Stimulated activated naive B cell treated with anti-CD40 and anti-IgM and Interleukin-4, amounts not matched to agents 10 μg/mL and 1 μg/mL and 100 μg/mL, for 72 hours (primary cell): ENCODE data around the gene CFAP45.
A peak's percentile ranks its signal among the peaks of the same experiment; 100 is the strongest.

Experiments
- ATAC-seq, 2 donors: fragments of 150-1000 bp; cut with Tn5 transposase; replicated peaks; 2 replicates each; pipeline ENCODE4 v1.10.0; 2021; ENCODE audit warnings: moderate library complexity in 1 of 2
- DNase-seq: peaks from one replicate; pipeline ENCODE4 v3.0.0; 2021
- H3K27ac Mint-ChIP-seq: one replicate; pipeline ENCODE4 v1.8.0; 2022; ENCODE audit warnings: mild to moderate bottlenecking, mixed read lengths
- H3K27me3 Mint-ChIP-seq, 2 donors: one replicate each; pipeline ENCODE4 v1.8.0; 2022; ENCODE audit warnings: mixed read lengths in 2 of 2
- H3K36me3 Mint-ChIP-seq, 2 donors: one replicate each; pipeline ENCODE4 v1.8.0; 2022; ENCODE audit warnings: mixed read lengths in 2 of 2, mild to moderate bottlenecking in 1 of 2
- H3K4me1 Mint-ChIP-seq, 2 donors: one replicate each; pipeline ENCODE4 v1.8.0; 2022; ENCODE audit warnings: mixed read lengths in 2 of 2, mild to moderate bottlenecking in 1 of 2
- H3K4me3 Mint-ChIP-seq, 2 donors: one replicate each; pipeline ENCODE4 v1.8.0; 2022; ENCODE audit warnings: mild to moderate bottlenecking in 2 of 2, mixed read lengths in 2 of 2, moderate library complexity in 1 of 2
- H3K9me3 Mint-ChIP-seq, 2 donors: one replicate each; pipeline ENCODE4 v1.8.0; 2022; ENCODE audit warnings: mixed read lengths in 2 of 2, mild to moderate bottlenecking in 1 of 2

CFAP45 gene

DNA sequence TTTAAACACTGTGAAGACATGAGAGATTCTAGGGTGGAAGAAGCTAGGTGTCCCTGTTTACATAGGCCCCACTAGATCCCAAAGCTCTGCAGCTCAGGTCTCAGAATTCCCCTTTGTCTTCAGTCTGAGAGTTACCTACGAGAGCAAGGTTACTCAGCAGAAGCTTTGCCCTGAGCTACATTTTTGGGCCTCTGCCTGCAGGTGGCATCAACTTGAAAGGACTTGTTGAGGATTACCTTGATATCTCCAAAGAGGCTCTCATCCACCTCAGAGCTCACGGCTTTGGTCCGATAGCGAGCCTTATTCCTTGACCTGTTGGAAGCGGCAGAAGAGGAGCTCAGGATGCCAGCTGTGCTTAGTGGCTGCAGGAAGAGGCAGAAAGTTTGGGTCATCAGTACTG, 7.0 kb downstream of the CFAP45 start:
- H3K4me1 Mint-ChIP-seq: peaks cover 15 to 28% of the 10 kb centered on the region in 2 donors
- no peak for DNase-seq
- no peak overlapping the region for H3K27ac Mint-ChIP-seq
- no peak overlapping the region for H3K4me3 Mint-ChIP-seq
- H3K36me3 Mint-ChIP-seq: no peaks in the 10 kb centered on the region
- peaks cover 0 to 6% of the 10 kb centered on the region in 2 donors for H3K27me3 Mint-ChIP-seq
- no peak for ATAC-seq
- no peaks in the 10 kb centered on the region for H3K9me3 Mint-ChIP-seq

DNA sequence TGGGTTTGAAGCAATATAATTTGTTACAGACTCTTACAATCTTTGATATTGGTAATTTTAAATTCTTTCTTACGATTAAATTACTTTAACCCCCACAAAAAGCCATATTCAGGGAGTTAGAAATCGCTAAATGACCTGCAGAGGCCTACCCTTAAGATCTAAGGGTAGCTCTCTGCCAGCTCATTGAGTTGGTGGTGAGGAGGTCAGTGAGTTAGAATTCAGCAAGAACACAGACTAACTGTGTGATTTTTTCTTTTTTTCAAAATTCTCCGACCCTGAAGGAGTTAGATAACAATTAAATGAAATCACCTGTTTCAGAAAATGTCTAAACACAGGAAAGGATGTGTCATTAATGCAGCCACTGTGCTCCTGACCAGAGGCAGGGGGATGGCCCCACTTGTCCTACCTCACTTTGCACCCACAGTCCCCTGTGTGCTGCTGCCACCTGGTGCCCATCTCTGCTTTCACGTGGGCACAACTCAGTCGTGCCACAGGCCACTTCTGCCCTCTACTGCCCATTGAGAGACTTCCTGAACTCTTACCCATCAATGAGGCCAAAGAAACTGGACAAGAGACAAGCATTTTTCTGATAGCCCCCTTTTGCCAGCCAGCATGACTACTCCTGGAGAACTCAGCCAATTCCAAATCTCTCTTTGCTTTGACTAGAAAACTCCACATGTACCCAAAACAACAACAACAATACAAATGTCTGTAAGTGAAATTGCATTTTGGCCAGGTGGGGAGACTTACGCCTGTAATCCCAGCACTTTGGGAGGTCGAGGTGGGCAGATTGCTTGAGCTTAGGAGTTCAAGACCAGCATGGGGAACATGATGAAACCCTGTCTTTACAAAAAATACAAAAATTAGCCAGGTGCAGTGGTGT, 8.4 kb downstream of the CFAP45 start:
- Mint-ChIP-seq H3K36me3 (no peaks in the 10 kb centered on the region), H3K4me1 (peaks cover 15 to 33% of the 10 kb centered on the region in 2 donors), H3K4me3 (no peak overlapping the region), H3K27me3 (peaks cover 0 to 6% of the 10 kb centered on the region in 2 donors), H3K9me3 (no peaks in the 10 kb centered on the region), H3K27ac (no peak overlapping the region)
- DNase-seq: peak; percentile 74
- ATAC-seq: peak; percentile 77 to 82

DNA sequence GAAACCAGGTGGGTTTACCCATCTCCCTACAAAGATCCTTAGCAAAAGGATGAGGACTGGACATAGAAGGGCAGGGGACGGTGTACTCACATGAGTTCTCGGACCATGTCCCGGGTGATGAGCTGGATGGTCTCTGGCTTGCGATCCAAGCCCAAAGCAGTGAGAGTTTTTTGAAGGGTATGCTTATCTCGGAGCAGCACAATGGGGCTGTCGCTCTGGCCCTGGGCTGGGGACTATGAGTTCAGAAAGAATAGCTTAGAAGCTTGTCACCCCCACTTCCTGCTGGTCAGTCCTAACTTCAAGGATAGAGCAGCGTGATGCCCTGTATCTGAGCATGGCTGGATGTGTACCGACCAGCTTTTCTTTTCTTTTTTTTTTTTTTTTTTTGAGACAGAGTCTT, 9.6 kb downstream of the CFAP45 start:
- DNase-seq (no peak), ATAC-seq (no peak)
- Mint-ChIP-seq H3K27me3 (no peaks in the 10 kb centered on the region), H3K9me3 (no peaks in the 10 kb centered on the region), H3K27ac (no peak overlapping the region), H3K4me1 (peaks cover 15 to 33% of the 10 kb centered on the region in 2 donors), H3K4me3 (no peak overlapping the region), H3K36me3 (peaks cover 0 to 3% of the 10 kb centered on the region in 2 donors)

DNA sequence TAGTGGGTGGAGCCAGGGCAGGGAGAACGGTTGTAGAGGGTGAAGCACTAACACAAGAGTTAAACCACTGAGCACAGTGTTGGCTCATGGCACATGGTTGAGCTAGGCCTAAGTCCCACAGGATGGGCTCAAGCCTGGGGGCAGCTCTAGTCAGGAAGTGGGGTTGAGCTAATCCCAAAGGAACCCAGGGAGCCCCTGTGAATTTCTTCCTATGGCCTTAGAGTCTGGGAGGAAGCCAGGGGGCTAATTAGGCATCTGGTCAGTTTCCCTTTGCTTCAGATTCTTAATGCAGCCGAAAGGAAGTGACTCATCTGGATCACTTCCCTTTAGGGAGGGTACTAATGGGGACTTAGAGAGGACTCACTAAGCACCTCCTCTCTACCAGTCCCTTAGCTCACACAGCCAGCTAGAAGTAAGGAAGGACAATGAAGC, 10.1 kb downstream of the CFAP45 start:
- DNase-seq (peak; percentile 44), ATAC-seq (peak; percentile 92 to 97)
- Mint-ChIP-seq H3K4me1 (peaks cover 15 to 33% of the 10 kb centered on the region in 2 donors), H3K9me3 (no peaks in the 10 kb centered on the region), H3K27ac (peak overlapping the region; percentile 42), H3K4me3 (peak overlapping the region in 1 of 2 donors; percentile 2), H3K27me3 (no peaks in the 10 kb centered on the region), H3K36me3 (peaks cover 0 to 3% of the 10 kb centered on the region in 2 donors)

DNA sequence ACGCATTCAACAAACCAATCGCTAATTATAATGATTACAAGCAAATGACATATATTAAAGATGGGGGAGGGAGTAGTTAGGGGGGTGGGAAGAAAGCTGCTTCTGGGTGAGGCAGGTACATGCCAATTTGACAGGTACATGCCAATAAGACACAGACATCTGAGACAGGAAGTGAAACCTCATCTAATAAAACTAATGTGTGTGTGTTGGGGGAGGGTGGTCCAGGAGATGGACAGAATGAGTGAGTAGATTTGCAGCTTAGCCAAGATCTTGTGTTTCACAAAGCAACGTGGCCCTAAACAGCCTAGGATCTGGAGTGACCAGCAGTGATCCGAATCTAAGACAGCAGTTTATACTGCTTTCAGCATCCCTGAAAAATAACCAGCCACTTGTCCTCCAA, 10.8 kb downstream of the CFAP45 start:
- ATAC-seq: peak; percentile 45 to 46
- Mint-ChIP-seq H3K27me3 (no peaks in the 10 kb centered on the region), H3K27ac (no peak overlapping the region), H3K4me1 (peaks cover 15 to 33% of the 10 kb centered on the region in 2 donors), H3K9me3 (no peaks in the 10 kb centered on the region), H3K4me3 (no peak overlapping the region), H3K36me3 (peaks cover 4 to 9% of the 10 kb centered on the region in 2 donors)
- no peak for DNase-seq

DNA sequence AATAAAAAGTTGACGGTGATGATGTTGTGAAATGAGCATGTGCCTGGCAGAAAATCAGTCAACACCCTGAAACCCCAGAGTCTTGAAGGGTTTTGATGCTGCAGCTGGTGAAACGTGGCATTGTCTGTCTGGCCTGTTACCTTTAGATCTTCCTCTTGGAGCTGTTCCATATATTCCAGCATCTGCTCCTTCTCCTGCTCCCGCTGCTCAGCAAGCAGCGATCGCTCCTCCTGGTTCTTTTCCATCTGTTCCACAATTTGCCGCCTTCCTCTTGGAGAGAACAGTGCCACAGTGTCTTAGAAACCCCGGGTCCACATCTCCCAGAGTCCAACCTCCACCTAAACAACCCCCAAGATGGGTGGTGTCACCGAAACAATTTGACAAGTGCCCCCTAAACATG, 15.7 kb downstream of the CFAP45 start:
- ATAC-seq (no peak), DNase-seq (no peak)
- H3K4me1 Mint-ChIP-seq: peaks cover 2 to 12% of the 10 kb centered on the region in 2 donors
- no peaks in the 10 kb centered on the region for H3K9me3 Mint-ChIP-seq
- no peak overlapping the region for H3K4me3 Mint-ChIP-seq
- no peak overlapping the region for H3K27ac Mint-ChIP-seq
- peaks cover 4 to 9% of the 10 kb centered on the region in 2 donors for H3K36me3 Mint-ChIP-seq
- H3K27me3 Mint-ChIP-seq: no peaks in the 10 kb centered on the region

DNA sequence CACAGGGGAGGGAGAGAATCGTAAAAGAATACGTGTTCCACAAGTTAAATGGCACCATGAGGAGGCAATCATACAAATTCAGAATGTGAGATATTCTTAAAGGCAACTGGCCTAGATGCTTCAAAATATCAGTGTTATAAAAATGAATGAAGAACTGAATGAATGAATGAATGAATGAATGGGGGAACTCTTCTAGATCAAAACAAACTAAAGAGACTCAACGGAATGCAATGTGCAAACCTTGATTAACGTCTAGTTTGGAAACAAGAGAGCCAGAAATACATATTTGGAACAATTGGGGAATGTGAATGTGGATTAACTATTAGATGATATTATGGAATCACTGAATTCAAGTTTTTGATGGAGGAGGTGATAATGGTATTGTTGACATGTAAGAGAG, 16.8 kb downstream of the CFAP45 start:
- ATAC-seq (no peak), DNase-seq (no peak)
- Mint-ChIP-seq H3K36me3 (peaks cover 6 to 13% of the 10 kb centered on the region in 2 donors), H3K4me1 (peaks cover 0 to 7% of the 10 kb centered on the region in 2 donors), H3K9me3 (no peaks in the 10 kb centered on the region), H3K27ac (no peak overlapping the region), H3K4me3 (no peak overlapping the region), H3K27me3 (peaks cover 0 to 3% of the 10 kb centered on the region in 2 donors)

DNA sequence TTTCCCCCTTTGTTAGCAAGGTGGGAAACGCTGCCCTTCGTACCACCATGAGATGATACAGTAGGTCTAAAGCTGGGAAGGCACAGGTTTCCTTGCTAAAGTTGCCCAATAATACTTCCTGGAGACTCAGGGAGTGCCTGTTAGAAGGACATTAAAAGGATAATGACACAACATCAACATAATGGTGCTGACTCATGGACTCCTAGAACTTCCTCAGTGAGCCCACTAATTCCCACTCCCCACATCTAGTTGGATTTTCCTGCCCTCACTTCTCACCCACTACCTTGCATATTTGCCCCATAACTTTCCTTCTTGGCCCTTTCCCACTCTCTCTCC, 17.5 kb downstream of the CFAP45 start:
- no peak overlapping the region for H3K27ac Mint-ChIP-seq
- no peak overlapping the region for H3K4me3 Mint-ChIP-seq
- no peaks in the 10 kb centered on the region for H3K9me3 Mint-ChIP-seq
- H3K36me3 Mint-ChIP-seq: peaks cover 6 to 13% of the 10 kb centered on the region in 2 donors
- no peak for DNase-seq
- ATAC-seq: no peak
- peaks cover 0 to 3% of the 10 kb centered on the region in 2 donors for H3K27me3 Mint-ChIP-seq
- peaks cover 0 to 7% of the 10 kb centered on the region in 2 donors for H3K4me1 Mint-ChIP-seq

DNA sequence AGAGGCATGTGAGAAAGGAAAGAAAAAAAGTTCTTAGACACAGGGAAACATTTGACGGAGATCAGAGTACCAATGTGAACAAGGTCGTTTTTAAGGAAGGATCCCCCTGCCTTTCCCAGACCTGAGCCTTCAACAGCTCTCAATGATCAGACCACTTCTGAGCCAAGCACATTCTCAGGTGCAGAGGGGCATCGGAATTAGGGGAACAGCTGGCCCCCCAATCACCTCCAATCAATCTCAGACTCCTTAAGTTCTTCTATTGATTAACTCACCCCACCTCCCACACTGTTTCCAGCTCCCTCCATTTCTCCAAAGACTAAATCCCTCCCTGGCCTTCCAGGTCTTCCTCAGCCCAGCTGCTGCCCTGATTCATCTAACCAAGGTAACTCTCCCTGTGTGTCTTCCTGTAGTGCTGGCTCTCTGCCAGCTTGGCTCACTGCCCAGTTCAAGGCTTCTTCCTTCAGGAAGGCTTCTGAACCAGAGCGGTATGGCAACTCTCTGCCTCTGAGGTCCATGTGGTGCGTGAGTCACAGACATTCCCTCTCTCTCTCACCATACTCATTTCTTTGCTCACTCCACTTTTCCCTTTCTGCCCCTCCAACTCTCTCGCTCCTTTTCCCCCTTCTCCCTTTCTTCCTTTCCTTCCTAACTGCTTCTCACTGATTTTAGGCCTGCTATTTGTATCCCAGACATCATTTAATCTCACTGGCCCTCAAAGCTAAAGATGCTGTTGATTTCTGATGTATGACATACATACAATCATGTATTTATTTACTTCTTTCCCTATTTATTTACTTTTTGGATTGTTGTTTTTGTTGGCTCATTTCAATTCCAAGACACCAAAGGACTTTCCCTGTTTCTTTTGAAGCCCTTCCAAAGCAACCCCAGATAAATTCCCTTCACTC, 18.1 kb downstream of the CFAP45 start:
- DNase-seq (no peak), ATAC-seq (no peak)
- H3K27me3 Mint-ChIP-seq: peaks cover 0 to 3% of the 10 kb centered on the region in 2 donors
- peaks cover 6 to 13% of the 10 kb centered on the region in 2 donors for H3K36me3 Mint-ChIP-seq
- H3K4me3 Mint-ChIP-seq: no peak overlapping the region
- H3K4me1 Mint-ChIP-seq: peaks cover 0 to 1% of the 10 kb centered on the region in 2 donors
- no peaks in the 10 kb centered on the region for H3K9me3 Mint-ChIP-seq
- H3K27ac Mint-ChIP-seq: no peak overlapping the region

DNA sequence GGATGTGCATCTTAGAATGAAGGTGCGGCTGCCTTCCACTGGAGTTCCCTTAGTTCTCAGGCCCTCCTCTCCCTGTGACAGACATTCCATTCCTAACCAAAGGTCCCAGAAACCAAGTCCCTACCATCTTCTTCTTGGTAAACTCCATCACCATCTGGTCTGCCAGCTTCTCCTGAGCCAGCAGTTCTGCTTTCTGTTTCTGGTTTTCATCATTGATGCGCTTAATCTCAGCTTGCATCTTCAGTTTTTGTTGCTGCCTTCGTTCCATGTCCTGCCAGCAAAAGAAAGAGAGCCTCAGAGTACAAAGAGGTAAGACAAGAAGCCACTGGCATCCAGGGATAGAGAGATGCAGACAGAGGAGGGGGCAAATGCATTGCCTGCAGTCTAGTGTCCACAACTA, 19.5 kb downstream of the CFAP45 start:
- H3K36me3 Mint-ChIP-seq: peaks cover 13 to 17% of the 10 kb centered on the region in 2 donors
- H3K27me3 Mint-ChIP-seq: peaks cover 0 to 3% of the 10 kb centered on the region in 2 donors
- no peaks in the 10 kb centered on the region for H3K4me1 Mint-ChIP-seq
- no peaks in the 10 kb centered on the region for H3K9me3 Mint-ChIP-seq
- H3K4me3 Mint-ChIP-seq: no peak overlapping the region
- DNase-seq (no peak), ATAC-seq (no peak)
- no peak overlapping the region for H3K27ac Mint-ChIP-seq

DNA sequence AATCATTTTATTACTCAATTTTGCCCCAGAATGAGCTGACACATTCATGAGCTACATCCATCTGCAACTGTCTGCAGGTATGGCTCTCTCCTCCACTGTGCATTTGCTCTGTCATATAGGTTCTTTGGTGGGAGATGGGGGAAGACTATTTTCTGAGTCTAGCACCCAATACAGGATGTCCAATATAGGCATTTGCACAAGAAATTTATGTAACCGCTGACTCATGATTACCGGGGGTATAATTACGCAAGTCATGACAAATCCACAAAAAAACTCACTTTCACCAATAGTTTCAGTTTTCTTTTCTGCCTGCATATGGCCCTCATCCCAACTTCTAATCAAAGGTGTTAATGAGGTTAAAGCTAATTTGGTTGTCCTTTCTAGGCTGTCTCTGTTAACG, 20.0 kb downstream of the CFAP45 start:
- Mint-ChIP-seq H3K4me3 (no peak overlapping the region), H3K9me3 (no peaks in the 10 kb centered on the region), H3K27me3 (peaks cover 0 to 3% of the 10 kb centered on the region in 2 donors), H3K27ac (no peak overlapping the region), H3K4me1 (no peaks in the 10 kb centered on the region), H3K36me3 (peaks cover 13 to 17% of the 10 kb centered on the region in 2 donors)
- ATAC-seq (no peak), DNase-seq (no peak)

DNA sequence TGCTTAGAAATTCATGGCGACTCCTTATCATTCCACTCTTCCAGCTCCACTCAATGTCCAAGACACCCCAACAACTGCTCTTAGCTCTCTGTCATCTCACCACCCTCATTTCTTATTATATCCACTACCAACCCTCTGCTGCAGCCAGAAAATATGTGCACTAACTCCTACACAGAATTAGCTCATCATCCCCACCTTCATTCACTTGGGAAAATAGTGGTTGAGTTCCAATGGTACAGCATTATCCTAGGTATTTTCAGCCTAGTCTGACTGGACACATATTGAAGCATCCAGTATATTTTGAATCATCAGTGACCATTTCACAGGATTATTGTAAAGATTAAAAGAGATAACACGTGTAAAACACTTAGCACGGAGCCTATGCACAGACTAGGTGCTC, 20.8 kb downstream of the CFAP45 start:
- ATAC-seq (no peak), DNase-seq (no peak)
- H3K27me3 Mint-ChIP-seq: peaks cover 0 to 3% of the 10 kb centered on the region in 2 donors
- H3K4me3 Mint-ChIP-seq: no peak overlapping the region
- H3K36me3 Mint-ChIP-seq: peaks cover 9 to 12% of the 10 kb centered on the region in 2 donors
- H3K9me3 Mint-ChIP-seq: no peaks in the 10 kb centered on the region
- H3K27ac Mint-ChIP-seq: no peak overlapping the region
- no peaks in the 10 kb centered on the region for H3K4me1 Mint-ChIP-seq

DNA sequence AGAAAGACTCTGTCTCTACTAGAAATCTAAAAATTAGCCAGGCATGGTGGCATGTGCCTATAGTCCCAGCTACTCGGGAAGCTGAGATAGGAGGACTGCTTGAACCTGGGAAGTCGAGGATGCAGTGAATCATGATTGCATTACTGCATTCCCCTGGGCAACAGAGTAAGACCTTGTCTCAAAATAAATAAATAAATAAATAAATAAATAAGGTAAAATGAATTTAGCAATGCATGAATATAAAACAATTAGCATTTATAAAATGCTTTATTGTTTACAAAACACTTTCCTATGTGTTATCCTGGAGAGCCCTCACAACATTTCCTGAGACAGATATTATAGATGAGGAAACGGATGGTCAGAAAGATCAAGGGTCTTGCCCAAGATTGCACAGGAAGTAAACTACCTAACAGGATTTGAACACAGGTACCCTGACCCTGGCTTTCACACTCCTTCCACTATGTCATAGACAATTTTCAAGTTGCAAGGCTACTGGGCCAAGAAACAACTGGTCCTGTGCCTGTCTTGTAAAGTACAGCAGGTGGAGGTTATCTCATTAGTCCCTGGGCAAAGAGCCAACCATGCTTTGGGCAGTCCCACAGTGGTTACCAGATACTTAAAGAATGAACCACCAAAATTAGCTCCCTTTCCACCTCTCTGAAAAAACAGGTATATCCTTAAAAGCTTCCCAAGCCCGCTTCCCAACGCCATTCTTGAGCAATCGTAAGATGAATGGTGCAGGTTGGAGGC, 22.1 kb downstream of the CFAP45 start:
- H3K9me3 Mint-ChIP-seq: no peaks in the 10 kb centered on the region
- DNase-seq (no peak), ATAC-seq (no peak)
- peaks cover 9 to 15% of the 10 kb centered on the region in 2 donors for H3K36me3 Mint-ChIP-seq
- H3K4me3 Mint-ChIP-seq: no peak overlapping the region
- no peak overlapping the region for H3K27ac Mint-ChIP-seq
- no peaks in the 10 kb centered on the region for H3K4me1 Mint-ChIP-seq
- peaks cover 0 to 7% of the 10 kb centered on the region in 2 donors for H3K27me3 Mint-ChIP-seq
